CD4-positive, alpha-beta memory T cell (primary cell): ENCODE measurements around the gene CPT1A. TPM values are rescaled to one million over a fixed set of nuclear protein-coding genes. Genes with fewer than 3 reads are reported as not detected.

Experiments
- CTCF ChIA-PET: fragments of 350-600 bp; sonication (Branson Sonifier 250); formaldehyde crosslinking; loops from one replicate; lab custom pipeline; 2021; ENCODE audit warnings: inconsistent platforms; ENCODE audit not compliant: partially characterized antibody; lab: Charles Lee
- POLR2A ChIA-PET: fragments of 350-600 bp; sonication (Branson Sonifier 250); formaldehyde crosslinking; loops from one replicate; lab custom pipeline; 2021; ENCODE audit not compliant: partially characterized antibody; lab: Charles Lee
- DNase-seq, 5 donors: peaks; one replicate each; pipeline versions ENCODE4 v3.0.0 to v3.0.0-alpha.2; 2020 to 2022; ENCODE audit warnings: mixed read lengths in 1 of 5
- H3K27ac ChIP-seq: one replicate; pipeline ENCODE4 v1.7.0; 2013; ENCODE audit warnings: low read depth, low read length
- H3K27me3 ChIP-seq: 2 replicates; pipeline ENCODE4 v1.7.0; 2013; ENCODE audit warnings: mild to moderate bottlenecking, low read length, moderate library complexity; ENCODE audit not compliant: insufficient read depth
- H3K36me3 ChIP-seq: 2 replicates; pipeline ENCODE4 v1.7.0; 2013; ENCODE audit warnings: mild to moderate bottlenecking, low read length, moderate library complexity; ENCODE audit not compliant: insufficient read depth
- H3K4me1 ChIP-seq: 2 replicates; pipeline ENCODE4 v1.7.0; 2013; ENCODE audit warnings: mild to moderate bottlenecking, low read length, moderate library complexity; ENCODE audit not compliant: insufficient read depth
- H3K4me3 ChIP-seq, 2 donors: one replicate each; pipeline ENCODE4 v1.7.0; 2013; ENCODE audit warnings: low read length in 2 of 2, mild to moderate bottlenecking in 1 of 2
- H3K9me3 ChIP-seq, 2 donors: one replicate each; pipeline ENCODE4 v1.7.0; 2013; ENCODE audit warnings: low read length in 2 of 2, control low read depth in 1 of 2; ENCODE audit not compliant: control insufficient read depth in 1 of 2
- H3K27ac Mint-ChIP-seq, 7 donors: one replicate each; pipeline ENCODE4 v1.8.0; 2020 to 2021; ENCODE audit warnings: mixed read lengths in 7 of 7, mild to moderate bottlenecking in 6 of 7, inconsistent platforms in 3 of 7, moderate library complexity in 3 of 7
- H3K27me3 Mint-ChIP-seq, 2 donors: one replicate each; pipeline ENCODE4 v1.8.0; 2020 to 2021; ENCODE audit warnings: mixed read lengths in 2 of 2
- H3K36me3 Mint-ChIP-seq, 2 donors: one replicate each; pipeline ENCODE4 v1.8.0; 2020 to 2021; ENCODE audit warnings: mixed read lengths in 2 of 2, inconsistent platforms in 1 of 2, mild to moderate bottlenecking in 1 of 2
- H3K4me1 Mint-ChIP-seq, 4 donors: one replicate each; pipeline ENCODE4 v1.8.0; 2020 to 2021; ENCODE audit warnings: mixed read lengths in 4 of 4, mild to moderate bottlenecking in 1 of 4
- H3K4me3 Mint-ChIP-seq, 8 donors: one replicate each; pipeline ENCODE4 v1.8.0; 2020 to 2021; ENCODE audit warnings: mixed read lengths in 8 of 8, mild to moderate bottlenecking in 7 of 8, moderate library complexity in 6 of 8, inconsistent platforms in 3 of 8
- H3K9me3 Mint-ChIP-seq, 8 donors: one replicate each; pipeline ENCODE4 v1.8.0; 2020 to 2021; ENCODE audit warnings: mixed read lengths in 8 of 8, mild to moderate bottlenecking in 5 of 8, inconsistent platforms in 3 of 8, moderate library complexity in 1 of 8
- intact Hi-C: fragments of 100-400 bp; cut with micrococcal nuclease; formaldehyde crosslinking; loops from one replicate; pipeline ENCODE4 v1.15.1; 2023
- polyA plus RNA-seq, 2 donors: library from polyadenylated mRNA; unstranded; fragments of 300-500 nt; fragmentation: Illumina TruSeq; gene quantifications; one replicate each; pipeline ENCODE4 v1.2.3, GENCODE V29; 2021
- total RNA-seq, 2 experiments: library from RNA; stranded (reverse); gene quantifications; one replicate each; pipeline ENCODE4 v1.2.3, GENCODE V29; 2021

CPT1A gene
- total and polyA plus RNA-seq, 4 experiments from 2014 or later = 7.5 to 35.5 (median 18.5) TPM

GRCh38 chr11:68784653-68785052 lies 57.1 kb downstream of the CPT1A start:
- Histone ChIP-seq H3K27me3 (no peaks in the 10 kb centered on the region), H3K36me3 (peaks cover 25% of the 10 kb centered on the region), H3K4me1 (no peaks in the 10 kb centered on the region), H3K4me3 (no peak overlapping the region), H3K9me3 (no peaks in the 10 kb centered on the region), H3K27ac (no peak overlapping the region)
- intact Hi-C loops = no loop called here
- no peak overlapping the region for H3K27ac Mint-ChIP-seq
- H3K36me3 Mint-ChIP-seq = peaks cover 23 to 53% of the 10 kb centered on the region in 2 donors
- no peaks in the 10 kb centered on the region for H3K27me3 Mint-ChIP-seq
- no peak for DNase-seq
- H3K9me3 Mint-ChIP-seq = no peaks in the 10 kb centered on the region
- CTCF ChIA-PET = no interaction called here
- H3K4me1 Mint-ChIP-seq = peaks cover 0 to 2% (median 0%) of the 10 kb centered on the region in 4 donors
- POLR2A ChIA-PET = no interaction called here
- H3K4me3 Mint-ChIP-seq = no peak overlapping the region

- H3K27ac Mint-ChIP-seq = no peak overlapping the region
- DNase-seq = no peak
- no peaks in the 10 kb centered on the region for H3K9me3 Mint-ChIP-seq
- H3K4me1 ChIP-seq = no peaks in the 10 kb centered on the region
- intact Hi-C loops = no loop called here
- no peak overlapping the region for H3K27ac ChIP-seq
- POLR2A ChIA-PET = no interaction called here
- H3K4me3 ChIP-seq = no peak overlapping the region
- no peaks in the 10 kb centered on the region for H3K27me3 Mint-ChIP-seq
- no peaks in the 10 kb centered on the region for H3K27me3 ChIP-seq
- CTCF ChIA-PET = interaction anchor here (0.8 kb wide), 1 partner anchor 14 kb away, joined by 3 read pairs; no protein-coding TSS in a partner anchor
- H3K36me3 ChIP-seq = peaks cover 26% of the 10 kb centered on the region
- no peak overlapping the region for H3K4me3 Mint-ChIP-seq
- H3K9me3 ChIP-seq = no peaks in the 10 kb centered on the region
- peaks cover 0 to 2% (median 0%) of the 10 kb centered on the region in 4 donors for H3K4me1 Mint-ChIP-seq
- H3K36me3 Mint-ChIP-seq = peaks cover 25 to 49% of the 10 kb centered on the region in 2 donors
Observed at GRCh38 chr11:68783216-68783821, 58.4 kb downstream of the CPT1A start.

GRCh38 chr11:68782711-68783110 lies 59.0 kb downstream of the CPT1A start:
- peak overlapping the region in 1 of 7 donors; percentile 48 for H3K27ac Mint-ChIP-seq
- no peaks in the 10 kb centered on the region for H3K27me3 ChIP-seq
- H3K4me3 ChIP-seq = no peak overlapping the region
- intact Hi-C loops = no loop called here
- no peaks in the 10 kb centered on the region for H3K9me3 ChIP-seq
- H3K27ac ChIP-seq = no peak overlapping the region
- ChIA-PET POLR2A (no interaction called here), CTCF (interaction anchor here (1.2 kb wide), 1 partner anchor 18 kb away, joined by 3 read pairs; no protein-coding TSS in a partner anchor)
- H3K9me3 Mint-ChIP-seq = no peaks in the 10 kb centered on the region
- no peak overlapping the region for H3K4me3 Mint-ChIP-seq
- peaks cover 0 to 2% (median 0%) of the 10 kb centered on the region in 4 donors for H3K4me1 Mint-ChIP-seq
- peaks cover 29 to 56% of the 10 kb centered on the region in 2 donors for H3K36me3 Mint-ChIP-seq
- DNase-seq = no peak
- no peaks in the 10 kb centered on the region for H3K4me1 ChIP-seq
- H3K36me3 ChIP-seq = peaks cover 30% of the 10 kb centered on the region
- H3K27me3 Mint-ChIP-seq = no peaks in the 10 kb centered on the region

- intact Hi-C loops = no loop called here
- Histone ChIP-seq H3K27me3 (no peaks in the 10 kb centered on the region), H3K9me3 (no peaks in the 10 kb centered on the region), H3K27ac (no peak overlapping the region), H3K4me3 (no peak overlapping the region), H3K36me3 (peaks cover 44% of the 10 kb centered on the region), H3K4me1 (no peaks in the 10 kb centered on the region)
- Mint-ChIP-seq H3K27me3 (no peaks in the 10 kb centered on the region), H3K4me1 (peaks cover 0 to 2% (median 0%) of the 10 kb centered on the region in 4 donors), H3K27ac (no peak overlapping the region), H3K4me3 (no peak overlapping the region), H3K36me3 (peaks cover 37 to 69% of the 10 kb centered on the region in 2 donors), H3K9me3 (no peaks in the 10 kb centered on the region)
- ChIA-PET POLR2A (no interaction called here), CTCF (no interaction called here)
- DNase-seq = no peak
Observed at GRCh38 chr11:68780829-68781228, 60.9 kb downstream of the CPT1A start.

- Histone ChIP-seq H3K4me1 (no peaks in the 10 kb centered on the region), H3K27me3 (no peaks in the 10 kb centered on the region), H3K4me3 (no peak overlapping the region), H3K27ac (no peak overlapping the region), H3K36me3 (peaks cover 64% of the 10 kb centered on the region), H3K9me3 (no peaks in the 10 kb centered on the region)
- CTCF ChIA-PET = no interaction called here
- H3K27me3 Mint-ChIP-seq = no peaks in the 10 kb centered on the region
- H3K4me1 Mint-ChIP-seq = peaks cover 0 to 1% (median 0%) of the 10 kb centered on the region in 4 donors
- H3K9me3 Mint-ChIP-seq = no peaks in the 10 kb centered on the region
- intact Hi-C loops = no loop called here
- peak overlapping the region in 1 of 7 donors; percentile 38 for H3K27ac Mint-ChIP-seq
- DNase-seq = no peak
- POLR2A ChIA-PET = no interaction called here
- H3K4me3 Mint-ChIP-seq = no peak overlapping the region
- H3K36me3 Mint-ChIP-seq = peaks cover 53 to 74% of the 10 kb centered on the region in 2 donors
Observed at GRCh38 chr11:68778205-68778604, 63.5 kb downstream of the CPT1A start.

- no peak for DNase-seq
- no peaks in the 10 kb centered on the region for H3K9me3 ChIP-seq
- H3K27me3 ChIP-seq = no peaks in the 10 kb centered on the region
- peaks cover 60 to 80% of the 10 kb centered on the region in 2 donors for H3K36me3 Mint-ChIP-seq
- H3K27ac Mint-ChIP-seq = no peak overlapping the region
- no peaks in the 10 kb centered on the region for H3K27me3 Mint-ChIP-seq
- intact Hi-C loops = no loop called here
- POLR2A ChIA-PET = no interaction called here
- peaks cover 0 to 1% (median 0%) of the 10 kb centered on the region in 4 donors for H3K4me1 Mint-ChIP-seq
- CTCF ChIA-PET = no interaction called here
- H3K27ac ChIP-seq = no peak overlapping the region
- no peaks in the 10 kb centered on the region for H3K9me3 Mint-ChIP-seq
- H3K36me3 ChIP-seq = peaks cover 65% of the 10 kb centered on the region
- H3K4me3 ChIP-seq = no peak overlapping the region
- no peaks in the 10 kb centered on the region for H3K4me1 ChIP-seq
- H3K4me3 Mint-ChIP-seq = no peak overlapping the region
Observed at GRCh38 chr11:68776442-68777235, 65.1 kb downstream of the CPT1A start.

- Histone ChIP-seq H3K4me1 (no peaks in the 10 kb centered on the region), H3K4me3 (no peak overlapping the region), H3K27me3 (no peaks in the 10 kb centered on the region), H3K27ac (no peak overlapping the region), H3K9me3 (no peaks in the 10 kb centered on the region), H3K36me3 (peaks cover 67% of the 10 kb centered on the region)
- ChIA-PET CTCF (no interaction called here), POLR2A (no interaction called here)
- Mint-ChIP-seq H3K4me1 (peaks cover 0 to 1% (median 0%) of the 10 kb centered on the region in 4 donors), H3K36me3 (peaks cover 59 to 79% of the 10 kb centered on the region in 2 donors), H3K4me3 (no peak overlapping the region), H3K27ac (no peak overlapping the region), H3K27me3 (no peaks in the 10 kb centered on the region), H3K9me3 (no peaks in the 10 kb centered on the region)
- no peak for DNase-seq
- intact Hi-C loops = no loop called here
Observed at GRCh38 chr11:68775951-68776388, 65.7 kb downstream of the CPT1A start.
